H54 (cell line): ENCODE data around the gene L1CAM.

ENCODE experiments used
- DNase-seq: peaks from one replicate; pipeline ENCODE4 v3.0.0; 2011; ENCODE audit warnings: low spot score, mixed read lengths; ENCODE audit not compliant: insufficient read length
- FAIRE-seq: peaks from 3 replicates; lab custom pipeline; 2011; peaks lifted over from hg19 to GRCh38; lab: Jason Lieb, UNC
- POLR2A ChIP-seq: IDR thresholded peaks from 2 replicates; pipeline ENCODE4 v1.6.1; 2011; ENCODE audit warnings: low read depth, mild to moderate bottlenecking, low read length

The L1CAM gene

DNA sequence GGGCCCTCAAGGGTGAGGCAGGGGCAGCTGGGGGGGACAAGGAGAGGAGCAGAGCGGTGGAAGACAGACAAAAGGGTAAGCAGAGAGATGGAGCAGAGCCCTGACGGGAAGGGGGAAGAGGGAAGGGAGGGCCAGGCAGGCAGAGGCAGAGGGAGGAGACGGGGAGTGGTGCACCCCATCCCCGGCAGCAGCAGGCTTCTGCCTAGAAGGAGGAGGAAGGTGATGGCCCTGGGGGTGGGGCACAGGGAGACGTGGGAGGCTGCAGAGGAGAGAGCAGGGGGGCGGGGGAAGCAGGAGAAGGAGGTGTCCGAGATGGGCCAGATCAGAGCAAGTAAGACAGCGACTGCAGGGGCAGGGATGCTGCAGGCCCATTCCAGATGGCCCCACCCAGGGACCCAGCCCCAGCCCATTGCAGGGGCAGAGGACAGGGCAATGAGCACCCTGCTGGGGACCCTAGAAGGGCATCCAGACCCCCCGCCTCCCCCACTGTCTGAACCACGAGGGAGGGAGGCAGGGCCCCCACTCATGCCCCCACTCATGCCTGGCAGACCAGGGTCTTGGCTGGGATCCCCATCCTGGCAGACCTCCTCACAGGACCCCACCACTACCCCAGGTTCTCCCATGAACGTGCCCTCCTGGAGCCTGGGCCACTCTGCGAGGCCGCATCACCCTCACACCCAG is 2.7 kb downstream of the L1CAM start:
- FAIRE-seq (no peak), DNase-seq (no peak)
- no peak for TF ChIP-seq POLR2A

DNA sequence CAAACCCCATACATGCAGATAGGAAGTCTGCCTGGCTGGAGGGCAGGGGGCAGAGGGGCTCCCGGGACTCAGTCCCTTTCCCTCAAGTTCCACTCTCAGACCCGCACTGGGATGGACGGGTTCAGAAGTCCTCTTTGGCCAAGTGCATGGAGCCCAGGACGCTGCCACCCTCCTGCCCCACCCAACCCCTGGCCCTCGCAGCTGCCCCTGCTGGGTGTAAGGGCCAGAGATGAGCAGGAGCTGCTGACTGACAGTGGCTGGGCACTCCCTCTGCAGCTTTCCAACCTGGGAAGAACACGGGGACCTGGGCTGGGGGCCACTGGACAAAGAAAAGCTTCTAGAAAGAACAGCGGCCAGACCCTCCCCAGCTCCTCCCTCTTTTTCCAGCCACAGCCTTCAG is 3.4 kb downstream of the L1CAM start:
- no peak for DNase-seq
- TF ChIP-seq POLR2A = no peak
- FAIRE-seq = no peak

DNA sequence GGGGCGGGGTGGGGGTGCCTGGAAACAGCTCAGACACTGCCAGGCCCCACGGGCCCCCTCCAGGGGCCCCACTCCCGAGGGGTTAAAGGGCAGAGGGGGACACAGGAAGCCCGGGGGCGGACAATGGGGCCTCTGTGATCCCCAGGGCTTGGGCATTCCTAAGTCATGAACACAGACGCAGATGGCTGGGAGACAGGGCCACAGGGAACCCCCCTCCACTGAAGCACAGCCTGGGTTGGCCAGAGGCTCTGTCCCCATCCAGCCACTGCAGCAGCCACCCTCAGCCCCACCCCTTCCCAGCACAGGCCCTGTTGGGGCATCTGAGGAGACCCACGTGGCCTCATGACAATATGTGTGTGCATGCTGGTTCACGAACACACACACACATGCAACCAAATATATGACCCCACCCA is 3.9 kb downstream of the L1CAM start:
- peak; percentile 68 for DNase-seq
- FAIRE-seq = peak; percentile 91
- no peak for TF ChIP-seq POLR2A

DNA sequence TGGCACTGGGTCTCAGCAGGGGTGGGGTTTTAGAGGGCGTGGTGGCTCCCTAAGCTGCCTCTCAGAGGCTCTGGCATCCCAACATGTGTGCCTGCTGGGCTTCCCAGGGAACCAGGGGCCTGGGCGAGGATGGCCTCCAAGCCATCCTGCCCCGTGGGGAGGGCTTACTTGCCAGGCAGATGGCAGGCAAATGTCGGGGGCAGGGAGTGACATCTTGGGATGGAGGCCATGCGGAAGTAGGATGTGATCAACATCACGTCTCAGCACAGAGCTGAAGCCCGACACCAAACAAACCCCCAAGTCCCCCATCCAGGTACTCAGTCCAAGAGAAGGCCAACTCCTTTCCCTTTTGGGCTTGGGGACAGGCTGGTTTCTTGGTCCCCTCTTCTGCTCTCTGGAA is 4.7 kb downstream of the L1CAM start:
- no peak for TF ChIP-seq POLR2A
- FAIRE-seq = no peak
- no peak for DNase-seq

DNA sequence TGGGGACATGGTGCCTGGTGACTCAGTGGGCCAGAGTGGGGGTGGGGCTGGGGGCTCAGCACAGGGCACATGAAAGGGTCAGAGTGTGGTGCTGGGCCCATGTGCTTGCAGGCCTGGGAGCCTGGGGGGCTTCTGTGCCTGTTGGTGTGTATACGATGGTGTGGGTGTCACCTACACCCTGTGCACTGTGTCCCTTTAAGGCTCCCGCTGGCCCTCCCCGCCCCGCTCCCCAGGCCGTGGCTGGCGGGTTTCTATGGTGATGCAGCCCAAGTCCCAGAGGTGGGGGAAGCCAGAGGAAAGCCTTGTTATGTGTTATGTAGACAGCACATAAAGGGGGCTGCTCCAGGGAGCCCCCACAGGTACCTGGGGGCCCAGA is 5.5 kb downstream of the L1CAM start:
- no peak for TF ChIP-seq POLR2A
- FAIRE-seq (no peak), DNase-seq (no peak)

DNA sequence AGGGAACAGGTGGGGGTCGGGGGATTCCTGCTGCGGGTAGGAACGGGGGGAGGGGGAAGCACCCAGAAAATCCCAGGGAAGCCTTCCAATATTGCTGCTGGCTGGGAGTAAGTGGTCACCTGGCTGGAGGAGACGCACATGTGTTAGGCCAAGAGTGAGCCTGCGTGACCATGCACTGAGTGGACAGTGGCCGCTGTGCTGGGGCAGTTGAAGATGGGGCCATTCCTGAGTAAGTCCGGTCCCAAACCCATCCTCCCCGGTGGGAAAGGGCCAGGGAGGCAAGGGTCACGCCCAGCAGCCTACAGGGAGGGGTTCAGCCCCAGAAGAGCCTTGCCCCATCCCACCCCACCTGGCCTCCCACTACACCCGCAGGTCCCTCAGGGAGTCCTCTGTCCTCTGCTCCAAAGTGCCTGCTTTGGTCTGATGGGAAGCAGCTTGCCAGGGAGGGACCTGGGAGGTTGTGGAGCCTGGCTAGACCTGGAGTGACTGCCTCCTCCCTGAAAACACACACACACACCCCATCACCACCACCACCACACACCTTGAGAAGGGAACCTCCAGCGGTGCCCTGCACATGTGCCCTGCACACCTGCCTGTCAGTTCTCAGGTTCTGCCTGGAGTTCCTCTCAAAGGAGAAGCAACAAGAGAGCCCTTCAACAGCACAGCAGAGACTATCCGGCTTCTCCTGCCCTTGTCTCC is 6.1 kb downstream of the L1CAM start:
- TF ChIP-seq POLR2A = no peak
- FAIRE-seq (no peak), DNase-seq (no peak)

DNA sequence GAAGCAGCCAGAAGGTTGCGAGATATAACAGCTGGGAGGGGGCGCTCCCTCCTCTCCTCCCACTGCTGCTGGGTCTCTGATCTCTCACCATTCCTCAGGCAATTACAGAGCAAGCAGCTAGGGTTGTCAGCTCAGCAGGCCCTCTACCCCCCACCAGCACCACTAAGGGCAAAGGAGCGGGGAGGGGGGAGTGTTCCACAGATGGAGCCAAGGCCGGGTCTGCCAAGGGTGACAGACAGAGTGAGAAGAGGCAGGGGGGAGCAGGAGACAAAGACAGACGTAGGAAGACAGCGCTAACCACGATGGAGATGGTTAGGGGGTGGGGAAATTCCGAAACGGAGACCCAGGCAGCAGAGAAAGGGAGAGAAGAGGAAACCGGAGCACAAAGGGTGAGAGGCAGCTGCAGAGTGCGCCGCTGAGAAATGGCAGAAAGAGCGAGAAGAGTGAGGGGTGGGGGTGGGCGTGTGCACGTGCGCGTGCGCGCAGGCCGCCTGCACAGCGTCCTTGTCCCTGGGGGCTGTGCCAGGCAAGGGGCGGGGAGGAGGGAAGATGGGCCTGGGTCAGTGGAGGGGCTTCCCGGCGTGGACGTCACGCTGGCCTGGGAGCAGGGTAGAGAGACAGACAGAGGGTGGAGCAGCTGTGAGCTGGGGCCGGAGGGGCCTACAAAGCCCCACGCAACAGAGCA is 6.9 kb downstream of the L1CAM start:
- no peak for TF ChIP-seq POLR2A
- no peak for DNase-seq
- FAIRE-seq = no peak

DNA sequence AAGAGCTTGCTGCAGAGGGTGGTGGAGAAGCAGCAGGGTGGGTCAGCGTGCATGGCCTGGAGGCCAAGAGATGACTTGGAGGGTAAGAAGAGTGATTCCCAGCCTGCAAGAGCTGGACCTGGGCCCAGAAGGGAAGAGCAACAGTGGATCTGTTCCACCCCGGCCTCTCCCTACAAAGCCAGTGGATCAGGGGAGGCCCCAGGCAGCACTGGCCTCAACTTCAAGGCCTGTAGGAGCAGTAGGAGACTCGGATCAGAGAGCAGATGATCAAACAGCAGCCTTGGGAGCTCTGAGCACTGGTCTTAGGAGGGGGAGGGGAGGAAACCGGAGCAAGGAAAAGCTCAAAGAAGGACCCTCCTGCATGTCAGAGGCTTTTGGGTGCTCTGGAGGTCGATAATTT is 7.6 kb downstream of the L1CAM start:
- DNase-seq (no peak), FAIRE-seq (no peak)
- TF ChIP-seq POLR2A = no peak

DNA sequence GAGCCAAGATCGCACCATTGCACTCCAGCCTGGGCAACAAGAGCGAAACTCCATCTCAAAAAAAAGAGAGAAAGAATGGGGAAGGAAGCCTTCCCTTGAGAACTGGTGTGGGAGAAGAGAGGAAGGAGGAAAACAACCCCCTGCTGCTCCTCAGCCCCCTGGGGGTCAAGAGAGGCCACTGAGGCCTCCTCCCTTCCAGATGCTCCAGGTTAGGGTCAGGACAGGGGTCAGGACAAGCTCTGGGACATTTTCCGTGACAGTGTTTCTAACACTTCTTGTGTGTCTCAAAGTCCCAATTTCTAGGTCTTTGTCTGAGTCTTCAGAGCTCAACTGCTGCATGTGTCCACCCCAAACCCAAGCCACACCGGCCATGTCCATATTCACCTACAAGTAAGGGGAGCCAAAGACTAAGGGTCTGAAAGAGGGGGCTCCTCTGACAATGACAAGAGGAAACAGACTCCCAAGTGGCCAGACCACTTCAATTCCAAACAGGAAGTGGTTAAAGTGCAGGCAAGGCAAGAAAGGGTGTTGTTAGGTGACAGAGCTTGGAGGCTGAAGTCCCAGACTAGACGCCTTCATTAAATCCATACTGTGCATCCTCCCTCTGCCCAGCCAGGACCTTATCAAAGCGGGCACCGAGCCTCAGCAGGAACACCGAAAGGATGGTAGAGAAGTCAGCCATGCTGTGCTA is 8.3 kb downstream of the L1CAM start:
- DNase-seq (no peak), FAIRE-seq (no peak)
- TF ChIP-seq POLR2A = no peak

DNA sequence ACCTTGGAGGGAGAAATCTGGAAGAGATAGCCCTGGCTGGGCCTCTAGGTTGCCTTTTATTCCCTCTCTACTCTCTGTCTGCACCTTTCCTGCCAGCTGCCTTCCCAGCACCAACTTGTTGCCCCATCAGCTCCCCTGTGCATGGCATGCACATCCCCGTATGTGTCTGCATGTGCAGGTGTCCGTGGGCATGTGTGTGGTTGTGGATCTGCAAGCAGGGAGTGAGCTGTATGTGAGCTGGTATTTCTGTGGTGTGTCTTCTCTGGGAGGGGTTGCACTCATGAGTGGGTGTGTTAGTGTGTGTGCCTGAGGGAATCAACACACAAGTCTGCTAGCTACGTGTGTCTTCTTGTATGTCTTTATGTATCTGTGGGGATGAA is 9.9 kb downstream of the L1CAM start:
- FAIRE-seq (no peak), DNase-seq (no peak)
- no peak for TF ChIP-seq POLR2A

DNA sequence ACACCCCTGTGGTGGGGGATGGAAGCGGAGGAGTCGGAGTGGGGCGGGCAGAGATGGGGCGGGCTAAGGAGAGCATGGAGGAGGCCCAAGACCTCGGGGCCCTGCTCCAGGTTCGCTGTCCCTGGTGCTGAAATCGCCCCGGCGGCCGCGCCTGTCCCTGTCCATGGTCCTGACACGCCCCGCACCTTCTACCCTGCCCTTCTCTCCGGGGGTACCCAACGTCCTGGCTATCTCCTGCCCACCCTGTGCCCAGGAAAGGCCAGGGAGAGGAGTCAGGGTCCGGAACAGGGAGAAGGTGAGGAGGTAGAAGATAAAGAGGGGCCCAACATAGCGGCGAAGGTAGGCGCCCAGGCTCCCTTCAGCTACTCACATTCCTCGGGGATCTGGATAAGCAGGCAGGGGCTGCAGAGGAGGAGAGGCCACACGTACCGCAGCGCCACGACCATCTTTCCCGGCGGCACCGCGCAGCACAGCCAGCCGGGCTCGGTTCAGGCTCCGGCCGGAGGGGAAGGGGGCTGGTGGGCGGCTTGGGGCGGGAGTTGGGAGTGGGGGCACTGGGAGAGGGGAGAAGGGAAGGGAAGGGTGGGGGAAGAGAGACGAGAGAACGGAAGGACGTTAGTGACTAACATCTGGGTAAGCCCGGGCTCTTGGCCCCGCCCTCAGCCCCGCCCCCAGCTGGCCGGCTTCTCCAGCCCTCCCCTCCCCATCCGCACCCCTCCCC is 10.4 kb downstream of the L1CAM start:
- FAIRE-seq (no peak), DNase-seq (no peak)
- TF ChIP-seq POLR2A = no peak

DNA sequence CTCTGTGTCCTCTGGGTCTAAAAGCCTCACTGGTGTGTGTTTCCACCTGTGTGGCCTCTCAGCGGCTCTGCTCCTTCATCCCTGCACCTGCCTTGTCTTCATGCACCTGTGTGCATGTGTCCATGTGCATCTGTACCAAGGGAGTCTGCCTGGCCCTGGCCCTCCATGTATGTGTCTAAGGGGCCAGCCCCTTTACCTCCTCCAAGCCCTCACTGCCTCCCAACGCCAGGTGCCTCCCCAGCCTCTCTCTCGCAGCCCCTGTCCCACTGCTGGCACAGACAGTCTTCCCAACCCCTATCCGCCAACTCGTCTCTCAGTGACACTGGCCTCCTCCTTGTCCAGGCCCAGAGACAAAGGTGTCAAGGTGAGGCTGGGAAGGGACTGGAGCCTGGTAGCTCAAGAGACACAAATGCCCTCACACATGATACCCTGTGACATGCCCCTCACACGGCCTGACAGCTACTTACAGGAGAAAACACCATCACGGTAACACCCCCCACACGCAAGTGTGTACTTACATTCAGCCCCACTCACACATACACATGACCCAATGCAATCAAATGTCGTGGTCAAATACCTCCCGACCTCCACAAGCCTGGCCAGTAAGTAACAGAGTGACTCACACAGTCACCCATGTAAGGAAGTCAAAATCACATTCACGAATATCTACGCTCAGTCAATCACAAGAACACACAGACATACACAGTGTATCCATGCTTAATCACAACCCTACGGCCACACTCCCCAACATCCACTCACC is 11.4 kb downstream of the L1CAM start:
- DNase-seq (no peak), FAIRE-seq (peak; percentile 20)
- no peak for TF ChIP-seq POLR2A

DNA sequence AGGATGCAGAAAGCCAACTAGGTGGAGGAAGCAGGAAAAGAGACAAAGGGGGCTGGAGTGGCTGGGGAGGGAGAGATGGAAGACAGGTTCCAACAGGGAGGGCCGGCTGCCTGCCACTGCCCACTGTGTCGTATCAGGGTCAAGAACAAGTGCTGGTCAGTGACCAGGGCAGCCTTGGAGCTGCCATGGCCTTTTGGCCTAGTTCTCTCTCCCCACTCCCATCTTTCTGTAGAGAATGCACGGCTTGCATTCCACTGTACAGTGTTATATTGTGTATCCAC is 11.9 kb downstream of the L1CAM start:
- no peak for DNase-seq
- no peak for FAIRE-seq
- no peak for TF ChIP-seq POLR2A
